OCI-LY7 (cell line): ENCODE results near the gene RAB6B.

Experiments
- EZH2phosphoT487 ChIP-seq: fragments of 200-600 bp; sonication (generic); IDR thresholded peaks from 2 replicates; pipeline ENCODE4 v1.6.1; 2018; ENCODE audit warnings: low read depth, borderline replicate concordance, mild to moderate bottlenecking, mixed run types, antibody characterized with exemption, low read length, moderate library complexity, mixed read lengths
- TF ChIP-seq, protein P1 (sequence below): fragments of 200-600 bp; sonication (generic); conservative IDR thresholded peaks from 2 replicates; pipeline ENCODE4 v1.5.1; 2014; ENCODE audit warnings: mild to moderate bottlenecking, antibody characterized with exemption, low read length, moderate library complexity, mixed read lengths

DNA sequence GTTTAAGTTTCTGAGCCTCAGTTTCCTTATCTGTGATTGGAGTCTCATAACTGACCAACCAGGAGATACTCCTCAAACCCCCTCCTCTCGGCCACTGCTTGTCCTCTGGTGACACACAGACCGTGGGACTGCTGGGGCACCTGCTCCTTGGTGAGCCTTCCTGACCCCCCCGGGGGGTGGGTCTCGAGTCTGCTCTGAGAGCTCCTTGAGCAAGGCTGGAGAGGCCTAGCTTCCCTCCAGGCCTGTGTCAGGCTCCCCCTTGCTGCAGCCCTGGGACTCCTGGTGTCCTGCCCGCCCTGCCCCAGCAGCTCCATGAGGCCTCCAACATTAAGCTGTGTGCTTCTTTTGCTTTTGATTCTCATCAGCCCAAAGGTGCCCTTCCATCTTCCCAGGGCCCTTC is 62.4 kb downstream of the RAB6B start:
- TF ChIP-seq, protein P1, sequence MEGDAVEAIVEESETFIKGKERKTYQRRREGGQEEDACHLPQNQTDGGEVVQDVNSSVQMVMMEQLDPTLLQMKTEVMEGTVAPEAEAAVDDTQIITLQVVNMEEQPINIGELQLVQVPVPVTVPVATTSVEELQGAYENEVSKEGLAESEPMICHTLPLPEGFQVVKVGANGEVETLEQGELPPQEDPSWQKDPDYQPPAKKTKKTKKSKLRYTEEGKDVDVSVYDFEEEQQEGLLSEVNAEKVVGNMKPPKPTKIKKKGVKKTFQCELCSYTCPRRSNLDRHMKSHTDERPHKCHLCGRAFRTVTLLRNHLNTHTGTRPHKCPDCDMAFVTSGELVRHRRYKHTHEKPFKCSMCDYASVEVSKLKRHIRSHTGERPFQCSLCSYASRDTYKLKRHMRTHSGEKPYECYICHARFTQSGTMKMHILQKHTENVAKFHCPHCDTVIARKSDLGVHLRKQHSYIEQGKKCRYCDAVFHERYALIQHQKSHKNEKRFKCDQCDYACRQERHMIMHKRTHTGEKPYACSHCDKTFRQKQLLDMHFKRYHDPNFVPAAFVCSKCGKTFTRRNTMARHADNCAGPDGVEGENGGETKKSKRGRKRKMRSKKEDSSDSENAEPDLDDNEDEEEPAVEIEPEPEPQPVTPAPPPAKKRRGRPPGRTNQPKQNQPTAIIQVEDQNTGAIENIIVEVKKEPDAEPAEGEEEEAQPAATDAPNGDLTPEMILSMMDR, result no peak
- TF ChIP-seq EZH2phosphoT487, result no peak
